Measurements from ENCODE around the gene GRIK4. TPM values are rescaled to one million over a fixed set of nuclear protein-coding genes. Genes with fewer than 3 reads are reported as not detected.

Gene GRIK4
- total RNA-seq, 3 donors from 2014 or later = 0.36 to 0.51 TPM; not detected in 1

DNA sequence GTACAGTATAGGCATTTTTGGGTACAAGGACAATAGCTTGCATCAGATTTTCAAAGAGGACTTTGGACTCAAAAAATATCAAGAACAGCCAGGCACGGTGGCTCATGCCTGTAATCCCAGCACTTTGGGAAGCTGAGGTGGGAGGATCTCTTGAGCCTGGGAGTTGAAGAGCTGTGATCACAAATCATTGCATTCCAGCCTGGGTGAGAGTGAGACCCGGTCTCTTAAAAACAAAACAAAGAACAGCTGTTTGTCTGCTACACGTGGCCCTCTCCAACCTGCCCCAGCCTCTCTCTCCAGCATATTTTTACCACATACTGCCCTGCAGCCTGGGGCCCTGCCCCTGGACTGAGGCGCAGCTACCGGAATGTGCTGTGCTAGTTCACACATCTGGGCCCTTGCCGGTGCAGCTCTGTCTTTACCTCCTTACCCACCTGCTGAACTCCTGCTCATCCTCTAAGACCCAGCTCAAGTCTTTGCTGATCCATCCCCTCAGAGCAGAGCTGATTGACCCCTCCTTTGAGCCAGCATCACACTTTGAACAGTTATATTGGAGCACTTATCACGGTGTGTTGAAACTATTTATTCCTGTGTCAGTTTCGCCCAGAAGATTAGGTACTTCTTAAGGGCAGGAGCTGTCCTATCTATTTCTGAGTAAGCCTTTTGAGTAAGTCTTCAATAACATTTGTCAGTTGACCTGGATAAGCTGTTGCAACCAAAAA lies 29.4 kb downstream of the GRIK4 start:
- DNase-seq (no peak), ATAC-seq (no peak)
- H3K4me1 ChIP-seq (ENCODE audit: low read depth) = no peaks in the 10 kb centered on the region
- H3K9me3 ChIP-seq = peaks cover 6% of the 10 kb centered on the region
- H3K4me3 ChIP-seq = no peak overlapping the region
- intact Hi-C loops (cut with DNase I, micrococcal nuclease) = no loop called here
- TF ChIP-seq, protein P1, sequence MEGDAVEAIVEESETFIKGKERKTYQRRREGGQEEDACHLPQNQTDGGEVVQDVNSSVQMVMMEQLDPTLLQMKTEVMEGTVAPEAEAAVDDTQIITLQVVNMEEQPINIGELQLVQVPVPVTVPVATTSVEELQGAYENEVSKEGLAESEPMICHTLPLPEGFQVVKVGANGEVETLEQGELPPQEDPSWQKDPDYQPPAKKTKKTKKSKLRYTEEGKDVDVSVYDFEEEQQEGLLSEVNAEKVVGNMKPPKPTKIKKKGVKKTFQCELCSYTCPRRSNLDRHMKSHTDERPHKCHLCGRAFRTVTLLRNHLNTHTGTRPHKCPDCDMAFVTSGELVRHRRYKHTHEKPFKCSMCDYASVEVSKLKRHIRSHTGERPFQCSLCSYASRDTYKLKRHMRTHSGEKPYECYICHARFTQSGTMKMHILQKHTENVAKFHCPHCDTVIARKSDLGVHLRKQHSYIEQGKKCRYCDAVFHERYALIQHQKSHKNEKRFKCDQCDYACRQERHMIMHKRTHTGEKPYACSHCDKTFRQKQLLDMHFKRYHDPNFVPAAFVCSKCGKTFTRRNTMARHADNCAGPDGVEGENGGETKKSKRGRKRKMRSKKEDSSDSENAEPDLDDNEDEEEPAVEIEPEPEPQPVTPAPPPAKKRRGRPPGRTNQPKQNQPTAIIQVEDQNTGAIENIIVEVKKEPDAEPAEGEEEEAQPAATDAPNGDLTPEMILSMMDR (IDR thresholded peaks at IDR 0.05) = no peak
- no peaks in the 10 kb centered on the region for H3K36me3 ChIP-seq (ENCODE audit: low read depth)

DNA sequence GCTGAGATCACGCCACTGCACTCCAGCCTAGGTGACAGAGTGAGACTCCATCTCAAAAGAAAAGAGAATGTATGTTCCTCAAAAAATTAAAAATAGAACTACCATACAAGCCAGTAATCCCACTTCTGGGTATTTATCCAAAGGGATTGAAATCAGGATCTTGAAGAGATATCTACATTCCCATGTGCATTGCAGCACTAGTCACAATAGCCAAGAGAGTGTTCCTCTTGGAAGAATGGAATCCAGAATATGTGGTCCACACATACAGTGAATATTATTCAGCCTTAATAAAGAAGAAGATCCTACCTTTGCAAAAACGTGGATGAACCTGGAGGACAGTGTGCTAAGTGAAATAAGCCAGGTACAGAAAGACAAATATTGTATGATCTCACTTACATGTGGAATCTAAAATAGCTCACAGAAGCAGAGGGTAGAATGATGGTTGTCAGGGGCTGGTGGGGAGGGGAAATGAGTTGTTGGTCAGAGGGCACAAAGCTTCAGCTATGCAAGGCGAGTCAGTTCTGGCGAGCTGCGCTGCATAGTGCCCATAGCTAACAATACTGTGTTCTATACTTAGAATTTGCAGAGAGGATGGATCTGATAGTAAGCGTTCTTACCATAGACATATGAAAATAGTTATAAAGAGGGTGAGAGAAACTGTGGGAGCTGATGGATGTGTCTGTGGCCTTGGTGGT lies 32.1 kb downstream of the GRIK4 start:
- DNase-seq = no peak
- Histone ChIP-seq H3K4me3 (no peak overlapping the region), H3K36me3 (ENCODE audit: low read depth) (no peaks in the 10 kb centered on the region), H3K9me3 (peaks cover 6% of the 10 kb centered on the region), H3K4me1 (ENCODE audit: low read depth) (no peaks in the 10 kb centered on the region)
- intact Hi-C loops (cut with DNase I, micrococcal nuclease) = no loop called here
- no peak for ATAC-seq
- TF ChIP-seq, protein P1 (IDR thresholded peaks at IDR 0.05) = no peak

DNA sequence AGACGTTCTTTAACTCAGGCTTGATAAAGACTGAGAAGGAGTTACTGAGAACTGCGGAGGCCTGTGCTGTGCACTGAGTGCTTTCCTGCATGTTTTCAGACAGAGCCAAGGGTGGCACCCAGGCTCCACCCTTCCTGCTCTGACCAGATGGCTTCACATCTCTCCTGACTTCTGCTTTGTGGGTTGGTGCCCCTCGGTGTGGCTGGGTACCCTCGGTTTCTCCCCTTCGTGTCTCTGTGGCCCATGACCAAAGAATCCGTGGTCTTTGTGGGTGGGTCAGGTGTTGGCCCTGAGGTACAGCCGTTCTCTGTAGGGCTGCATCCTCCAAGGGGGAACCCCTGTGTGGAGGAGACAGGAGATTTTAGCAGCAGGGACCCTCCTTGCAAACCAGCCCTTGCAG lies 34.3 kb downstream of the GRIK4 start:
- H3K9me3 ChIP-seq = peaks cover 6% of the 10 kb centered on the region
- ATAC-seq = no peak
- no peak overlapping the region for H3K4me3 ChIP-seq
- H3K36me3 ChIP-seq (ENCODE audit: low read depth) = no peaks in the 10 kb centered on the region
- H3K4me1 ChIP-seq (ENCODE audit: low read depth) = no peaks in the 10 kb centered on the region
- TF ChIP-seq, protein P1 (IDR thresholded peaks at IDR 0.05) = no peak
- no peak for DNase-seq
- intact Hi-C loops (cut with DNase I, micrococcal nuclease) = no loop called here

DNA sequence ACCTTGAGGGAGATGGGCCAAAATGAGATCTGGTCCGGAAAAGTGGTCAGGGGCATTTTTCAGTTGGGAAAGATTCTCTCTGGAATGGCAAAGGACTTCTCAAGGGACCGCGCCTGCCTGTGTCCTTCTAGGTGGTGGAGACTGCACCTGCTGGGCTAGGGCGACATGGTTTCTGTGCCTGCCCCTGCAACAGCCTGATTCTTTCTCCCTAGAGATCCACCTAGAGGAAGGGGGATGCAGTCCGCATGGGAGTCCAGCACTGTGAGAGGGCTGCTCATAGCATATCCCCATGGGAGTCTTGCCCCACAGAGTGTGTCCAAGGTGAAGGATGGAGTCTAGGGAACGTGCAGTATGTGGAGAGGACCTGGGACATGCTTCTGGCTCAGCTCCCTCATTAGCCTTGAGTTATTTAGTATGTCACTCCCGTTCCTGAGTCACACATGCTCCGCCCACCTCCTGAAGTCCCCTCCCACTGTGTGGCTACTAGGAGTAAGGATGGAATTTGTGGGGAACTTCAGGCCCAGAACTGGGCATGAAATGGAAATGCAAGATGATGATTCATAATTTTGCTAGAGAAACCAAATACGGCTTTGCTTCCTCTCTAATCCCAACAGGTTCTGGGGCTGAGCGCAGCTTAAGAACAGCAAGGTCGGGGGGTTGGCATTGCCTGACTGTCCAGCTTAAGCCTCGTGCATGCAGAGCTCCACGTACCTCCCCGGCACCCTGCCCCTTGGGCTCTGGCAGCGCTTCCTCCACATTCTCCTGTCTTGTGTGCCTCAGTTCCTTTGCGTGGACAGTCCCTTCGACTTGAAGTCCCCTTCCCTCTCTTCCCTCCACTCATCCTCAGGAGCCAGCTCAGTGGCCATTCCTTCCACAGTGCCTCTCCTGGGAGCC lies 35.0 kb downstream of the GRIK4 start:
- TF ChIP-seq, protein P1 (IDR thresholded peaks at IDR 0.05) = no peak
- ATAC-seq = peak; percentile 63

DNA sequence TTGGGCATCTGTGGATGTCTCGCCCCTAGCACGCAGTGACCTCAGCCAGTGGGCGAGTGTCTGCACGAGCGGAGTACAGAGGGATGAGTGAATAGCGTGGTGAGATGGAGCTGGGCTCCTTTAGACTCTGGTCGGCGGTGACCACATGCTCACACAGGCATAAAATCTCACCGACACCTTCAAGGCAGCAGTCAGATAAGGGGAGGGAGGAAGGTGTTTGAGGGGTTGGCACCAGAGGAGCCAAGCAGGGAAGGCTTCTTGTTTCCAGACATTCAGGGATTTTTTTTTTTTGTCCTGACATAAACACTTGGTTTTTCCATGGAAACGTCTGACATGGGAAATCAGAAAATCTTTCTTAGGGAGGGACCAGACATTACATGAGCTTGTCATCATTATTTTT lies 35.8 kb downstream of the GRIK4 start:
- TF ChIP-seq, protein P1 (IDR thresholded peaks at IDR 0.05) = no peak
- ATAC-seq = no peak
- no peak overlapping the region for H3K4me3 ChIP-seq
- DNase-seq = no peak
- H3K9me3 ChIP-seq = no peaks in the 10 kb centered on the region
- H3K36me3 ChIP-seq (ENCODE audit: low read depth) = no peaks in the 10 kb centered on the region
- H3K4me1 ChIP-seq (ENCODE audit: low read depth) = no peaks in the 10 kb centered on the region
- intact Hi-C loops (cut with DNase I, micrococcal nuclease) = no loop called here

More for the DNA sequence above, 35.0 kb downstream of the GRIK4 start:
- Histone ChIP-seq H3K4me3 (no peak overlapping the region), H3K4me1 (ENCODE audit: low read depth) (no peaks in the 10 kb centered on the region), H3K36me3 (ENCODE audit: low read depth) (no peaks in the 10 kb centered on the region), H3K9me3 (peaks cover 5% of the 10 kb centered on the region)
- DNase-seq = peak in 2 of 3 donors; percentile 28 to 69
- intact Hi-C loops (cut with DNase I, micrococcal nuclease) = no loop called here

All from mucosa of descending colon (tissue), 3 donors.